GM18861 (cell line): ENCODE measurements around the gene RDM1.
"Not testable (repeated sequence)": the region's sequence is repeated elsewhere in the genome, so short reads cannot be mapped to it uniquely, and the experiment has no call there.

Source experiments
- ATAC-seq: cut with Tn5 transposase; IDR thresholded peaks from one replicate; pipeline ENCODE4 v1.9.1; 2021; ENCODE audit not compliant: unreplicated experiment

Gene RDM1

DNA sequence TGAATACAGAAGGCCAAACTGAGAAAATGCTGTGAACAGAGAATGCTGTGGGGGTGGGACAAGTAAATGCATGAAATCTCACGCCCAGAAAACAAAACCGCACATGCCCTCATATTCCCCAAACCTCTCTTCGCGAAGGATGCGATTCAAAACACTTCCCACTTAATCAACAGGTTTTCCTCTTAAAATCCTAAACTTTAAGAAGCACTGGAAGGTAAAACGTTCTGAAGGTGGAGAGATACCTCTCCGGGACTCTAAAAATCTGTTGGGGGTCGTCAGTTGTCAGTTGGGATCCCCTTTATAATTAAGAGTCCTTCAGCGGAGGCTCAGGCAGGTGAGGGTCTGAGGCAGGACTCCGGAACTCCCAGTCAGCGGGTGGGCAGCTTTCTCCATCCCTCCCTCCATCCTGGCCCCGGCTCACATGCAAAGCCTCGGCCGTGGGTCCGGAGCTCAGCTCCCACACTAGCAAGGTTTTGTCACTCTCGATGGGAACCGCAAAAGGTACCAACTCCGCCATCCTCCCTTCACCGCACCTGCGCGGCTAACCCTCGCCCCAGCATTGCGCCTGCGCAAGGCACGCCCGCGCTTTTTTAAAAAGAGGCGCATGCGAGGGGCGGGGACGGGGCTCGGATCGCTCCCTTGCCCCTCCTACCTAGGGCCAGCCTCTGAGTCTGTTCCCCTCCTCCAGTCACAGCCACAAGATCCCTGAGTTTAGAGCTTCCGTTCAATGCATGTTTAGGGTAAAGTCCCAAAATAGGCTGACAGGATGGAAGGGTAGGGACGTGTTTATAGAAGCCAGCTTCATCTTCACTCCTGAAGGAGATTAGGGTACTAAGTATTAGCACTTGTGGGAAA is at the start of gene RDM1:
Gene RDM1 (minus strand): TSS at position 563 of the 855 bp plus-strand sequence. CDS start 46 bp downstream, at position 517.
- ATAC-seq = no peak

GRCh38 chr17:35978346-35978745 is 47.8 kb upstream of the RDM1 start:
- no peak for ATAC-seq

DNA sequence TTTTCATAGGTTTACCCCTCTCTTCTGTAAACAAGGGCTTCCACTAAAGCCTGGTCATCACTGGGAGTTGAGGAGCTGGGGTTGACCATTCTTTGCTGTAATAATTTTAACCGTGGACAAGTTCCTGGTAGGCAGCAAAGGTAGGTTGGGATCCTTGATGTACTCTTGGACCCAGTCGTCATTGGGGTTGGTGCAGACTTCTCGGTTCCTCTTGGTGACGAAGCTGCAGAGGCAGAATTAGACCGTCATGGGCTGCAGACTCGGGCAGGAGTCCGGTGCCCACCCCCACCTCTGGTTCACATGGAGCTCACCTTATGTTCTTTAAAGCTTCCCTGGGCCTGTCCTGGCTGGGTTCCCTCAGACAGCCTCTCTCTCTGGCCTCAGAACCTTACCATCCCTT is 46.9 kb upstream of the RDM1 start:
- no peak for ATAC-seq

DNA sequence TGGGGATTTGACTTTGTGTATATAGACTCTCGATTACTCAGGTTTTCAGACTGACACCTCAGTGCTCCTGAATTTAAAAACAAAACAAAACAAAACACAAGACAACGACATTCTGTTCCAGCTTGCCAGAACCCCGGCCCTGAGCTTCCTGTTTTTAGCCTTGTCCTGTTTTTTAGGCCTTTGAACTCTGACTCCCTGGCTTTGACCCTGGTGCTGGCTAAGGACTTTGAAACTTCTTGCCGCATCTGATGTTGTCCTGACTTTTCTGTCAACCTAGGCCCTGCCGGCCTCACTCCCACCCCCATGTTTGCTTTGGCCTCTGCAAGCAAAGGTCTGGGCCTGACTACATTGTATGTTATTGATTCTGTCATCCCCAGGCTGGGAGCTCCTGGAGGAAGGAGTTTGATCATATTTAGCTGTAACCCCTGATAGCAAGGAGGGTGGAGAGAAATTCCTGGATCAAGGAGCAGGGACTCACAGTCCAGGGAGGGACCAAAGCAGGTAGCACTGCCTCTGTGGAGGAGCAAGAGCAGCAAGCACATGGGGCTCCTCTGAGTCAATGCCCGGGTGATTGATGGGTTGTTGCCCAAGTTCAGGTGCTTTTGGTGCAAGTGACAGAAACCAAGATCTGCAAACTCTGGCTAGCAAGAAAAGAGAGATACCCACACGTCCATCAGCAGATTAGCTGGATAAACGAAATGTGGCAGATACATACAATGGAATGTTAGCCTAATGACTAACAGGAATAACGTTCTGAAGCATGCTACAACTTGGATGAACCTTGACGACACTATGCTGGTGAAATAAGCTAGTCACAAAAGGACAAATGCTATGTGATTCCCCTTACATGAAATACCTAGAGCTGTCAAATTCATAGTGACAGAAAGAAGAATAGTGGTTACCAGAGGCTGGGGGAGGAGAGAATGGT is 43.0 kb upstream of the RDM1 start:
- ATAC-seq = no peak

GRCh38 chr17:35972945-35973332 is 42.4 kb upstream of the RDM1 start:
- no peak for ATAC-seq

DNA sequence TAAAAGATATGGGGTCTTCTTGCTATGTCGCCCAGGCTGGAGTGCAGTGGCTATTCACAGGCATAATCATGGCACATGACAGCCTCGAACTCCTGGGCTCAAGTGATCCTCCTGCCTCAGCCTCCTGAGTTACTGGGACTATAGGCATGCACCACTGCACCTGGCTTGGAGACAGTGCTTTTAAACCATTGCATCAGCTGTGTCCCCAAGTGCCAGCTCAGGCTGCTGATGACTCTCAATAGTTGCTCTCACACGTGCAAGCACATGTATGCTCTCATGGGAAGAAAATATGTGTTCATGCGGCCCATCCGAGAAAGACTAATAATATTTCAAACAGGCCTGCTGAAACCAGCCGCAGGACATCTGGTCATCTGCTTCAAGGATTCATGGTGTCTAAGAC is 42.0 kb upstream of the RDM1 start:
- no peak for ATAC-seq

GRCh38 chr17:35972066-35972465 is 41.5 kb upstream of the RDM1 start:
- no peak for ATAC-seq

DNA sequence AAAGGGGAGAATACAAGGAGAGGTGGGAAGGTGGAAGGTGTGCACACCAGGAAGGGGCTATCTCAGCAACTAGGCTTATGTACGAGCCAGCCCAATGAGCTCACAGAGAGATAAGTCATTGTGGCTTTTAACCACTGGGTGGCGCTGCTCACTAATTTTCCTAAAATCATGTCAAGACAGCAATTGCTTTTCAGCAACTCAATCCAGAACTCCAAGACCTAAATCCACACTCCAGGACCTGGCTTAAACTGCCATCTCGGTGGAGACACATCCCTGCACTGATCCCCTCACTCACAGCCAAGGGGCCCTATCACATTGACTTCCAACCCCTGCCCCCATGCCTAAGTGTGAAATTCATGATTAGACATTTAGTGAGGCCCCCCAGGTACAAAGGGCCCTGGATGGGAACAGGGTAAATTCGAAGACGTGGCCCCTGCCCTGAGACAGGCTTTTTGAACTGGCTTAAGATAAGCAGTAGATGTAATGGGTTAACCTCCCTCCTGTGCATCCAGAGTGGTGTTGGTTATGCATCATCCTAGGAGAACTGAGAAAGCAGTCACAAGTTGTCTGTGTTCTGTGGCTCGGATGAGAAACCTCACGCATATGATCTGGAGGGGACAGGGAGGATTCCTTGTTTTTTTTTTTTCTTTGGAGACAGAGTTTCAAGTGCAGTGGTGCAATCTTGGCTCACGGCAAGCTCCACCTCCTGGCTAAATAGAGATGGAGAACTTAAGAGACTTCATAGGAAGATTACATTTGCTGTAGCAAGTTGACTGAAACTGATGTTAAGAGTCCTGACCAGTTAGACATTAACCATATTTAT is 39.2 kb upstream of the RDM1 start:
- no peak for ATAC-seq

GRCh38 chr17:35968520-35969054 is 38.0 kb upstream of the RDM1 start:
- no peak for ATAC-seq

GRCh38 chr17:35965272-35965671 is 34.7 kb upstream of the RDM1 start:
- no peak for ATAC-seq

GRCh38 chr17:35963663-35964062 is 33.1 kb upstream of the RDM1 start:
- ATAC-seq = no peak

- no peak for ATAC-seq
These were observed 23.1 kb upstream of the RDM1 start for GRCh38 chr17:35953720-35954119.

DNA sequence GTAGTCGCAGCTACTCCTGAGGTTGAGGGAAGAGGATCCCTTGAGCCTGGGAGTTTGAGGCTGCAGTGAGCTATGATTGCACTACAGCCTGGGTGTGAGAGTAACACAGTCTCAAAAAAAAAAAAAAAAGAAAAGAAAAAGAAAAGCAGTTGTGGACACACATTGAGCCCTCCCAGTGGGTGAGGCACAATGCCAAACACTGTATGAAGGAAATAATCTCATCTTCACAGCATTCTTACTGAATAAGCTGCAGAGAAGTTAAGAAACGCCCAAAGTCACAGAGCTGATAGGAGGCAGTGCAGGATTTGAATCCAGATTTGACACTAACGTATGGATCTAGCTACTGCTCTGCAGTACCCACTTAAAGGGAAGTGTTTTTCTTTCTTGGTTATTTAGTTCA is 18.8 kb upstream of the RDM1 start:
- no peak for ATAC-seq

DNA sequence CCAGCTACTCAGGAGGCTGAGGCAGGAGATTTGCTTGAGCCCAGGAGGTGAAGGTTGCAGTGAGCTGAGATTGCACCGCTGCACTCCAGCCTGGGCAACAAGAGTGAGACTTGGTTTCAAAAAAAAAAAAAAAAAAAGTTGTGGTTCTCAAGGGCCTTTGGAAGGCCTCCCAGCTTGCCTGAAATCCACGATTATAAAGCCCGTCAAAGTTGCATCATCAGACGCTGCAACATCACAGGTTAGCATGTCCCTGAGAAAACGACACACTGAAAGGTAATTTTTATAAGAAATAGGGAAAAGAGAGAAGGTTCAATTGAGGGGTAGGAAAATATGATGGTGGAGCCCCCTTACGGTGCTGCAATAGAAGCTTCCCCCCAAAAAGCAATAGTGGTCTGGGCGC is 17.5 kb upstream of the RDM1 start:
- ATAC-seq = no peak

DNA sequence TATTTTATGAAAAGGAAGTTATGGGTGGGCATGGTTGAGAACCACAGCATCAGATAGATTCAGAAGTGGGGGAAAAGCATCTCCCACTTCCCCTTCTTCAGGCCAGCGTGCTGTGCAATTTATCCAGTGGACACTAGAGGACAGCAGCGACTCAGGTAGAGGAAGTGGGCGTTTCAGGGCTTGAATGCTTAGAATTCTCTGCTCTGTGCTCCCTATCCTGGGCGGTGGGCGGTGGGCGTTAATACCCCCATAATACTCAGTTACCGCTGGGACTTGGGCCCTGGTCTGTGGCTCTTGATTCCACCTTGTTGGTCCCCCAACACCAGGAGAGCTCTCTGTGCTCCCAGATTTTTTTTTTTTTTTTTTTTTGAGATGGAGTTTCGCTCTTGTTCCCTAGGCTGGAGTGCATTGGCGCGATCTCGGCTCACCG is 16.6 kb upstream of the RDM1 start:
- ATAC-seq = no peak

GRCh38 chr17:35944151-35944550 is 13.6 kb upstream of the RDM1 start:
- ATAC-seq = no peak

- no peak for ATAC-seq
These were observed 13.0 kb upstream of the RDM1 start, which contains the start of gene LYZL6 for GRCh38 chr17:35943537-35943936. LYZL6 (minus strand) TSS chr17:35943713; CDS start chr17:35939356, 4,357 bp downstream.

DNA sequence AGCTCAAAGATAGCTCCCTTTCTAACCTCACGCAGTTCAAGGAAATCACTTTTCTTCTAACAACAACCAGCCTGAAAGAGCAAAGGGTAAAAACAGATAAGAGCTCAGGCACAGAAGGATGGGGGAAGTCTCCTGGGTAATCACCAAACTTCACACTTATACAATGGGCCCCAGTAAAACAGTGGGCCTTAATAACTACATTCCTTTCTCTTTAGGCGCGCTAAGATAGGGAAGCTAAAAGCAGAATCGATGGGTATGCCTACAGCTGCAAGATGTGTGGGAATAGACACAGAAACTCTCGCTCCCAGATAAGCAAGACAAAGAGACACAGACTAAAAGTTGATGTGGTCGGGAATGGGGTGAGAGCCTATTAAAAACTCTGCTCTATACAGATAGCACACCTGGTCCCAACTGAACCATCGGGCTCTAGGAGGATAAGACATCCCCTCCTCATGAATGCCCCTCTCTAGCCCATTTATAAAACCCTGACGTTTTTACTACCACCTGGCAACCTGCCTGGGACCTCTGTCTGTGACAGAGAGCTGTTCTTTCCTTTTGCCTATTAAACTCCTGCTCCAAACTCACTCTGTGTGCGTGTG is 12.1 kb upstream of the RDM1 start:
- ATAC-seq = no peak

- not testable (repeated sequence) for ATAC-seq
These were observed 7.9 kb upstream of the RDM1 start for GRCh38 chr17:35938492-35938891.

- ATAC-seq = no peak
These were observed 5.5 kb upstream of the RDM1 start for GRCh38 chr17:35936063-35936462.
